CD4-positive, alpha-beta T cell treated with Interferon alpha-2 for 1 hour (primary cell): ENCODE results near the gene TTC23.

Experiments used
- DNase-seq, 2 donors: peaks; one replicate each; pipeline ENCODE4 v3.0.0-alpha.2; 2020 to 2022

Gene TTC23

GRCh38 chr15:99099661-99100060 is 149.7 kb downstream of the TTC23 start:
- no peak for DNase-seq

GRCh38 chr15:99098991-99099390 is 150.4 kb downstream of the TTC23 start:
- no peak for DNase-seq

GRCh38 chr15:99098426-99098825 is 151.0 kb downstream of the TTC23 start:
- no peak for DNase-seq

- no peak for DNase-seq
Measured at GRCh38 chr15:99097441-99098410, 151.7 kb downstream of the TTC23 start.

- no peak for DNase-seq
Measured at GRCh38 chr15:99096894-99097426, 152.4 kb downstream of the TTC23 start.

- no peak for DNase-seq
Measured at GRCh38 chr15:99096173-99096893, 153.0 kb downstream of the TTC23 start.

GRCh38 chr15:99095626-99096025 is 153.8 kb downstream of the TTC23 start:
- no peak for DNase-seq

- DNase-seq = no peak
Measured at GRCh38 chr15:99092554-99093172, 156.7 kb downstream of the TTC23 start.

GRCh38 chr15:99090938-99091337 is 158.4 kb downstream of the TTC23 start:
- DNase-seq = no peak

GRCh38 chr15:99090011-99090699 is 159.2 kb downstream of the TTC23 start:
- DNase-seq = peak in 1 of 2 donors; percentile 28

- no peak for DNase-seq
Measured at GRCh38 chr15:99087405-99087943, 161.9 kb downstream of the TTC23 start.

- no peak for DNase-seq
Measured at GRCh38 chr15:99086327-99086667, 163.1 kb downstream of the TTC23 start.
